CD4-positive, alpha-beta memory T cell (primary cell): ENCODE data around the gene BCO2. TPM values are rescaled to one million over a fixed set of nuclear protein-coding genes. Genes with fewer than 3 reads are reported as not detected.

Source experiments
- CTCF ChIA-PET: fragments of 350-600 bp; sonication (Branson Sonifier 250); formaldehyde crosslinking; loops from one replicate; lab custom pipeline; 2021; ENCODE audit warnings: inconsistent platforms; ENCODE audit not compliant: partially characterized antibody; lab: Charles Lee
- POLR2A ChIA-PET: fragments of 350-600 bp; sonication (Branson Sonifier 250); formaldehyde crosslinking; loops from one replicate; lab custom pipeline; 2021; ENCODE audit not compliant: partially characterized antibody; lab: Charles Lee
- DNase-seq, 5 donors: peaks; one replicate each; pipeline versions ENCODE4 v3.0.0 to v3.0.0-alpha.2; 2020 to 2022; ENCODE audit warnings: mixed read lengths in 1 of 5
- H3K27ac ChIP-seq: one replicate; pipeline ENCODE4 v1.7.0; 2013; ENCODE audit warnings: low read depth, low read length
- H3K27me3 ChIP-seq: 2 replicates; pipeline ENCODE4 v1.7.0; 2013; ENCODE audit warnings: mild to moderate bottlenecking, low read length, moderate library complexity; ENCODE audit not compliant: insufficient read depth
- H3K36me3 ChIP-seq: 2 replicates; pipeline ENCODE4 v1.7.0; 2013; ENCODE audit warnings: mild to moderate bottlenecking, low read length, moderate library complexity; ENCODE audit not compliant: insufficient read depth
- H3K4me1 ChIP-seq: 2 replicates; pipeline ENCODE4 v1.7.0; 2013; ENCODE audit warnings: mild to moderate bottlenecking, low read length, moderate library complexity; ENCODE audit not compliant: insufficient read depth
- H3K4me3 ChIP-seq, 2 donors: one replicate each; pipeline ENCODE4 v1.7.0; 2013; ENCODE audit warnings: low read length in 2 of 2, mild to moderate bottlenecking in 1 of 2
- H3K9me3 ChIP-seq, 2 donors: one replicate each; pipeline ENCODE4 v1.7.0; 2013; ENCODE audit warnings: low read length in 2 of 2, control low read depth in 1 of 2; ENCODE audit not compliant: control insufficient read depth in 1 of 2
- H3K27ac Mint-ChIP-seq, 7 donors: one replicate each; pipeline ENCODE4 v1.8.0; 2020 to 2021; ENCODE audit warnings: mixed read lengths in 7 of 7, mild to moderate bottlenecking in 6 of 7, inconsistent platforms in 3 of 7, moderate library complexity in 3 of 7
- H3K27me3 Mint-ChIP-seq, 2 donors: one replicate each; pipeline ENCODE4 v1.8.0; 2020 to 2021; ENCODE audit warnings: mixed read lengths in 2 of 2
- H3K36me3 Mint-ChIP-seq, 2 donors: one replicate each; pipeline ENCODE4 v1.8.0; 2020 to 2021; ENCODE audit warnings: mixed read lengths in 2 of 2, inconsistent platforms in 1 of 2, mild to moderate bottlenecking in 1 of 2
- H3K4me1 Mint-ChIP-seq, 4 donors: one replicate each; pipeline ENCODE4 v1.8.0; 2020 to 2021; ENCODE audit warnings: mixed read lengths in 4 of 4, mild to moderate bottlenecking in 1 of 4
- H3K4me3 Mint-ChIP-seq, 8 donors: one replicate each; pipeline ENCODE4 v1.8.0; 2020 to 2021; ENCODE audit warnings: mixed read lengths in 8 of 8, mild to moderate bottlenecking in 7 of 8, moderate library complexity in 6 of 8, inconsistent platforms in 3 of 8
- H3K9me3 Mint-ChIP-seq, 8 donors: one replicate each; pipeline ENCODE4 v1.8.0; 2020 to 2021; ENCODE audit warnings: mixed read lengths in 8 of 8, mild to moderate bottlenecking in 5 of 8, inconsistent platforms in 3 of 8, moderate library complexity in 1 of 8
- intact Hi-C: fragments of 100-400 bp; cut with micrococcal nuclease; formaldehyde crosslinking; loops from one replicate; pipeline ENCODE4 v1.15.1; 2023
- polyA plus RNA-seq, 2 donors: library from polyadenylated mRNA; unstranded; fragments of 300-500 nt; fragmentation: Illumina TruSeq; gene quantifications; one replicate each; pipeline ENCODE4 v1.2.3, GENCODE V29; 2021
- total RNA-seq, 2 experiments: library from RNA; stranded (reverse); gene quantifications; one replicate each; pipeline ENCODE4 v1.2.3, GENCODE V29; 2021

The BCO2 gene
- total and polyA plus RNA-seq, 4 experiments from 2014 or later = 0.62 to 3.4 (median 1.9) TPM; not detected in 1

GRCh38 chr11:112229159-112229558 is 53.8 kb downstream of the BCO2 start:
- H3K9me3 ChIP-seq = no peaks in the 10 kb centered on the region
- CTCF ChIA-PET = interaction anchor here (0.9 to 21.5 kb wide), 3 partner anchors 10 to 1061 kb away, joined by 3 to 452 read pairs (median 4); no protein-coding TSS in a partner anchor
- H3K36me3 ChIP-seq = peaks cover 16% of the 10 kb centered on the region
- H3K4me1 ChIP-seq = peaks cover 15% of the 10 kb centered on the region
- Mint-ChIP-seq H3K36me3 (peaks cover 34 to 56% of the 10 kb centered on the region in 2 donors), H3K4me3 (no peak overlapping the region), H3K27me3 (no peaks in the 10 kb centered on the region), H3K27ac (no peak overlapping the region), H3K4me1 (peaks cover 21 to 32% (median 24%) of the 10 kb centered on the region in 4 donors), H3K9me3 (no peaks in the 10 kb centered on the region)
- no peaks in the 10 kb centered on the region for H3K27me3 ChIP-seq
- POLR2A ChIA-PET = no interaction called here
- no peak overlapping the region for H3K4me3 ChIP-seq
- no peak for DNase-seq
- no peak overlapping the region for H3K27ac ChIP-seq
- intact Hi-C loops = loop anchor here (5.0 kb wide), 2 partner anchors 302 to 1083 kb away; partner anchors contain the start of gene TTC12

GRCh38 chr11:112229746-112230433 is 54.6 kb downstream of the BCO2 start:
- H3K27ac Mint-ChIP-seq = peak overlapping the region in 1 of 7 donors; percentile 72
- no peaks in the 10 kb centered on the region for H3K27me3 Mint-ChIP-seq
- H3K9me3 Mint-ChIP-seq = no peaks in the 10 kb centered on the region
- H3K4me1 Mint-ChIP-seq = peaks cover 21 to 32% (median 24%) of the 10 kb centered on the region in 4 donors
- Histone ChIP-seq H3K36me3 (peaks cover 16% of the 10 kb centered on the region), H3K4me3 (no peak overlapping the region), H3K9me3 (no peaks in the 10 kb centered on the region), H3K27ac (no peak overlapping the region), H3K27me3 (no peaks in the 10 kb centered on the region), H3K4me1 (peaks cover 15% of the 10 kb centered on the region)
- H3K4me3 Mint-ChIP-seq = no peak overlapping the region
- H3K36me3 Mint-ChIP-seq = peaks cover 38 to 61% of the 10 kb centered on the region in 2 donors
- DNase-seq = no peak
- intact Hi-C loops = loop anchor here (5.0 kb wide), 2 partner anchors 303 to 1082 kb away; partner anchors contain the start of gene TTC12
- ChIA-PET POLR2A (interaction anchor here (0.7 kb wide), 1 partner anchor 106 kb away, joined by 3 read pairs; no protein-coding TSS in a partner anchor), CTCF (interaction anchor here (0.9 to 21.5 kb wide), 4 partner anchors 10 to 1060 kb away, joined by 3 to 452 read pairs (median 4); no protein-coding TSS in a partner anchor)

GRCh38 chr11:112231952-112232351 is 56.6 kb downstream of the BCO2 start:
- no peak overlapping the region for H3K4me3 Mint-ChIP-seq
- ChIA-PET CTCF (interaction anchor here (1.1 to 21.5 kb wide), 3 partner anchors 22 to 48 kb away, joined by 3 to 452 read pairs (median 3); no protein-coding TSS in a partner anchor), POLR2A (no interaction called here)
- intact Hi-C loops = no loop called here
- DNase-seq = no peak
- no peaks in the 10 kb centered on the region for H3K27me3 Mint-ChIP-seq
- peak overlapping the region in 1 of 7 donors; percentile 68 for H3K27ac Mint-ChIP-seq
- H3K27ac ChIP-seq = no peak overlapping the region
- peaks cover 55 to 71% of the 10 kb centered on the region in 2 donors for H3K36me3 Mint-ChIP-seq
- H3K4me1 ChIP-seq = peaks cover 12% of the 10 kb centered on the region
- no peaks in the 10 kb centered on the region for H3K9me3 ChIP-seq
- no peak overlapping the region for H3K4me3 ChIP-seq
- no peaks in the 10 kb centered on the region for H3K27me3 ChIP-seq
- peaks cover 15 to 21% (median 16%) of the 10 kb centered on the region in 4 donors for H3K4me1 Mint-ChIP-seq
- H3K36me3 ChIP-seq = peaks cover 32% of the 10 kb centered on the region
- H3K9me3 Mint-ChIP-seq = no peaks in the 10 kb centered on the region

- H3K4me1 Mint-ChIP-seq = peaks cover 0 to 6% (median 2%) of the 10 kb centered on the region in 4 donors
- ChIA-PET POLR2A (no interaction called here), CTCF (interaction anchor here (0.9 to 1.5 kb wide), 2 partner anchors 44 to 46 kb away, joined by 3 read pairs; no protein-coding TSS in a partner anchor)
- Histone ChIP-seq H3K27ac (no peak overlapping the region), H3K36me3 (peaks cover 27% of the 10 kb centered on the region), H3K9me3 (no peaks in the 10 kb centered on the region), H3K27me3 (no peaks in the 10 kb centered on the region), H3K4me3 (no peak overlapping the region), H3K4me1 (no peaks in the 10 kb centered on the region)
- H3K4me3 Mint-ChIP-seq = no peak overlapping the region
- no peak for DNase-seq
- no peaks in the 10 kb centered on the region for H3K9me3 Mint-ChIP-seq
- H3K36me3 Mint-ChIP-seq = peaks cover 73 to 74% of the 10 kb centered on the region in 2 donors
- H3K27ac Mint-ChIP-seq = peak overlapping the region in 1 of 7 donors; percentile 70
- no peaks in the 10 kb centered on the region for H3K27me3 Mint-ChIP-seq
- intact Hi-C loops = no loop called here
These were observed 60.6 kb downstream of the BCO2 start for GRCh38 chr11:112235750-112236390.

GRCh38 chr11:112237451-112237850 is 62.1 kb downstream of the BCO2 start:
- intact Hi-C loops = no loop called here
- H3K36me3 ChIP-seq = peaks cover 27% of the 10 kb centered on the region
- H3K9me3 Mint-ChIP-seq = peaks cover 0 to 2% (median 0%) of the 10 kb centered on the region in 8 donors
- CTCF ChIA-PET = interaction anchor here (0.8 to 1.3 kb wide), 3 partner anchors 16 to 43 kb away, joined by 3 read pairs; no protein-coding TSS in a partner anchor
- H3K9me3 ChIP-seq = no peaks in the 10 kb centered on the region
- DNase-seq = no peak
- H3K27ac Mint-ChIP-seq = no peak overlapping the region
- H3K4me1 Mint-ChIP-seq = no peaks in the 10 kb centered on the region
- no peaks in the 10 kb centered on the region for H3K27me3 ChIP-seq
- POLR2A ChIA-PET = interaction anchor here (1.0 kb wide), 1 partner anchor 10 kb away, joined by 4 read pairs; no protein-coding TSS in a partner anchor
- no peak overlapping the region for H3K4me3 ChIP-seq
- no peak overlapping the region for H3K27ac ChIP-seq
- no peak overlapping the region for H3K4me3 Mint-ChIP-seq
- no peaks in the 10 kb centered on the region for H3K4me1 ChIP-seq
- H3K36me3 Mint-ChIP-seq = peaks cover 67 to 70% of the 10 kb centered on the region in 2 donors
- H3K27me3 Mint-ChIP-seq = no peaks in the 10 kb centered on the region

GRCh38 chr11:112238041-112238440 is 62.7 kb downstream of the BCO2 start:
- Mint-ChIP-seq H3K27ac (no peak overlapping the region), H3K36me3 (peaks cover 66 to 76% of the 10 kb centered on the region in 2 donors), H3K4me1 (no peaks in the 10 kb centered on the region), H3K4me3 (no peak overlapping the region), H3K9me3 (peaks cover 0 to 5% (median 0%) of the 10 kb centered on the region in 8 donors), H3K27me3 (no peaks in the 10 kb centered on the region)
- intact Hi-C loops = no loop called here
- ChIA-PET POLR2A (no interaction called here), CTCF (interaction anchor here (1.0 kb wide), 1 partner anchor 42 kb away, joined by 3 read pairs; no protein-coding TSS in a partner anchor)
- Histone ChIP-seq H3K9me3 (no peaks in the 10 kb centered on the region), H3K36me3 (peaks cover 27% of the 10 kb centered on the region), H3K27me3 (no peaks in the 10 kb centered on the region), H3K27ac (no peak overlapping the region), H3K4me3 (no peak overlapping the region), H3K4me1 (no peaks in the 10 kb centered on the region)
- no peak for DNase-seq
